Gastrocnemius medialis (tissue), 4 donors: Measurements from ENCODE around the gene LRRC51.

Experiments
- POLR2A ChIP-seq, 2 donors: fragments of 450-650 bp; IDR thresholded peaks; one replicate each; pipeline ENCODE4 v1.6.1; 2017; ENCODE audit warnings: antibody characterized with exemption in 2 of 2, mild to moderate bottlenecking in 2 of 2, moderate library complexity in 2 of 2
- TF ChIP-seq, protein P1 (sequence below), 5 experiments: fragments of 450-650 bp in 3 of 5; fragments of 200-600 bp in 2 of 5; sonication (generic) in 2 of 5; IDR thresholded peaks in 4 of 5; conservative IDR thresholded peaks in 1 of 5; 1 replicate in 4 of 5; 2 replicates in 1 of 5; pipeline ENCODE4 v1.5.1; 2016 to 2019; ENCODE audit warnings: antibody characterized with exemption in 5 of 5, mild to moderate bottlenecking in 3 of 5, moderate library complexity in 3 of 5

DNA sequence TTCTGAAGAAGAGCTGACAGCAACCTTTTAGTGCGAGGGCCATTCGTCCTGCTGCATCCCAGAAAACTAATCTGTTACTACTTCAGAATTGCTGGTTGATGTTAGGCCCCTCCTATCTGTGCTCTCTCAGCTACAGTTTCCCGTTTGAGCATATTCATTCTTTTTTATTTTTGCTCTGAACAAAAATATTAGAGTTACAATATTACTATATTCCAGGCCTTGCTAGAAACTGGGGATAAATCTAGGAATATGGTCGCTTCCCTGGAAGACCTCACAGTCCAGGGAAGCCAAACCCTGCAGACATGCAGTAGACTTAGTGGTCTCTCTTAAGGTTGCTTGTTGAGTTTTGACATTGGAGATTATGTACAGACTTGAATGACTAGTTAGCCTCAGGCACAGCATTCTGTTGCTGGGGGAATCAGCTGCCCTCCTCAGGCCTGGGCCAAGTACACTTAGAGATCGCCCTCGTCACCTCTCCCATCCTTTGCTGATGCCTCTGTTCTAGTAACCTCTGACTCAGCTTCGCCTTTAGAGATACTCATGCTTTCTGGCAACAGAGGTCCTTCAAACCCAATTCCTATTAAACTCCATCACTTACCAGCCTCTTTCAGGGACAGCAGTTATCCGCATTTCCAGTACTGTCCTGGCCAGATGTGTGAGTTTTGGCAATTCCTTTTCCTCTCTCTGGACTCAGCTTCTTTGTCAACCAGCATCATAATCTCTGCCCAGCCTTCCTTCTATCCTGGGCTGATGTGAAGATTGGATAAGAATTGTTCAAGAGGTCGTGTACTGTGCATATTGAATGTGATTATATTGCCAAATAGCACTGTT, 32.5 kb downstream of the LRRC51 start:
- TF ChIP-seq, protein P1, sequence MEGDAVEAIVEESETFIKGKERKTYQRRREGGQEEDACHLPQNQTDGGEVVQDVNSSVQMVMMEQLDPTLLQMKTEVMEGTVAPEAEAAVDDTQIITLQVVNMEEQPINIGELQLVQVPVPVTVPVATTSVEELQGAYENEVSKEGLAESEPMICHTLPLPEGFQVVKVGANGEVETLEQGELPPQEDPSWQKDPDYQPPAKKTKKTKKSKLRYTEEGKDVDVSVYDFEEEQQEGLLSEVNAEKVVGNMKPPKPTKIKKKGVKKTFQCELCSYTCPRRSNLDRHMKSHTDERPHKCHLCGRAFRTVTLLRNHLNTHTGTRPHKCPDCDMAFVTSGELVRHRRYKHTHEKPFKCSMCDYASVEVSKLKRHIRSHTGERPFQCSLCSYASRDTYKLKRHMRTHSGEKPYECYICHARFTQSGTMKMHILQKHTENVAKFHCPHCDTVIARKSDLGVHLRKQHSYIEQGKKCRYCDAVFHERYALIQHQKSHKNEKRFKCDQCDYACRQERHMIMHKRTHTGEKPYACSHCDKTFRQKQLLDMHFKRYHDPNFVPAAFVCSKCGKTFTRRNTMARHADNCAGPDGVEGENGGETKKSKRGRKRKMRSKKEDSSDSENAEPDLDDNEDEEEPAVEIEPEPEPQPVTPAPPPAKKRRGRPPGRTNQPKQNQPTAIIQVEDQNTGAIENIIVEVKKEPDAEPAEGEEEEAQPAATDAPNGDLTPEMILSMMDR (IDR thresholded peaks at IDR 0.05 in 4 of 5, conservative IDR thresholded peaks at IDR 0.05 in 1 of 5) = no peak
- no peak for TF ChIP-seq POLR2A (IDR thresholded peaks at IDR 0.05)
